Measurements from ENCODE around the gene PKDREJ. TPM values are rescaled to one million over a fixed set of nuclear protein-coding genes. Genes with fewer than 3 reads are reported as not detected.

The PKDREJ gene
- total RNA-seq, 1 experiment from 2014 or later: not detected

DNA sequence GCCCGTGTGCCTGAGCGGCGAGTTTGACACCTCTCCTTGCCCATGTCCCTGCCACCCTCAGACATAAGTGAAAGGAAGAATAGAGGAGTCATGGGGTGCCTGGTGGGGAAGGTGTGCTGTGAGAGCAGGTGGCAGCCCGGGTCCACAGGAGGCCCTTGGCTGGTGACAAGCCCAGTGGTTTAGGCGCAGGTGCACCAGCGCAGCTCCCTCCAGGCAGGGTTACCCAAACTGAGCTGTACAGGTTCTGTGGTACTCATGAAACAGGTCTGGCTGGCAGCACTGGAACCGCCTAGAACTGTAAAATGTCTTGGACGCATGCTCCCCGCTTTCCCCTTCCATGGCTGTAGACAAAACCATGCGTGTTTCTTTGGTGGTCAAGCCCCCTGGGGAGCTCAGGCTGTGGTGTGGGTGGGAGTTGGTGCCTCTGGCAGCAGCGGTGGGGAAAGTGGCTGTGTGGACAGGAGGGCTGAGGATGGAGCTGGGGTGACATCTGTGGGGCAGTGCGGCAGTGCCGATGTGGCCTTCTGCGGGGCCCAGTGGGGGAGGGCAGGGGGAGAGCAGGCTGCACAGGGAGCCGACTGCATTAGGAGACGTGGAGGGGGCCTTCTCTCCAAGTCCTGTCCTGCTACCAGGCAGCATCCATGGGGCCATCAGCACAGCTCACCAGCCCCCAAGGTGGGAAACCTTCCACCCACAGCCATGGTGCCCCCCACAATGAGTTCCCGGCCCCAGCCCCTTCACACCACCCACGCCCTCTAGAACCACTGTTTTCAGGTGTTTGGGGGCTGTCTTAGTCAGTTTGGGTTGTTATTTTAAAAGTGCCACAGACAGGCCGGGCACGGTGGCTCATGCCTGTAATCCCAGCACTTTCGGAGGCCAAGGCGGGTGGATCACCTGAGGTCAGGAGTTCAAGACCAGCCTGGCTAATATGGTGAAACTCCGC, 28.0 kb upstream of the PKDREJ start:
- H2AFZ ChIP-seq: no peak overlapping the region
- H3K79me2 ChIP-seq (ENCODE audit: low read depth): no peaks in the 10 kb centered on the region
- H3K36me3 ChIP-seq (ENCODE audit: low read depth): no peaks in the 10 kb centered on the region
- BruUV-seq (replicated peaks): no TSS peak
- H3K27me3 ChIP-seq (ENCODE audit: insufficient read depth, low read depth): no peaks in the 10 kb centered on the region
- POLR2A ChIA-PET (ENCODE audit: unreplicated experiment): no interaction called here
- peaks cover 4% of the 10 kb centered on the region for H3F3A ChIP-seq (ENCODE audit: insufficient read depth, low read depth)
- H3K4me2 ChIP-seq: no peak overlapping the region
- no peaks in the 10 kb centered on the region for H3K9me3 ChIP-seq (ENCODE audit: insufficient read depth, low read depth)
- H3K4me3 ChIP-seq: no peak overlapping the region
- no peaks in the 10 kb centered on the region for H3K9me2 ChIP-seq (ENCODE audit: insufficient read depth)
- intact Hi-C loops (cut with micrococcal nuclease; ENCODE audit: unreplicated experiment): no loop called here
- H3K27ac ChIP-seq: no peak overlapping the region
- TF ChIP-seq, protein P1, sequence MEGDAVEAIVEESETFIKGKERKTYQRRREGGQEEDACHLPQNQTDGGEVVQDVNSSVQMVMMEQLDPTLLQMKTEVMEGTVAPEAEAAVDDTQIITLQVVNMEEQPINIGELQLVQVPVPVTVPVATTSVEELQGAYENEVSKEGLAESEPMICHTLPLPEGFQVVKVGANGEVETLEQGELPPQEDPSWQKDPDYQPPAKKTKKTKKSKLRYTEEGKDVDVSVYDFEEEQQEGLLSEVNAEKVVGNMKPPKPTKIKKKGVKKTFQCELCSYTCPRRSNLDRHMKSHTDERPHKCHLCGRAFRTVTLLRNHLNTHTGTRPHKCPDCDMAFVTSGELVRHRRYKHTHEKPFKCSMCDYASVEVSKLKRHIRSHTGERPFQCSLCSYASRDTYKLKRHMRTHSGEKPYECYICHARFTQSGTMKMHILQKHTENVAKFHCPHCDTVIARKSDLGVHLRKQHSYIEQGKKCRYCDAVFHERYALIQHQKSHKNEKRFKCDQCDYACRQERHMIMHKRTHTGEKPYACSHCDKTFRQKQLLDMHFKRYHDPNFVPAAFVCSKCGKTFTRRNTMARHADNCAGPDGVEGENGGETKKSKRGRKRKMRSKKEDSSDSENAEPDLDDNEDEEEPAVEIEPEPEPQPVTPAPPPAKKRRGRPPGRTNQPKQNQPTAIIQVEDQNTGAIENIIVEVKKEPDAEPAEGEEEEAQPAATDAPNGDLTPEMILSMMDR (conservative IDR thresholded peaks at IDR 0.05): no peak
- TF ChIP-seq EZH2 (IDR thresholded peaks at IDR 0.05; ENCODE audit: low read depth): no peak
- peaks cover 7% of the 10 kb centered on the region; the same call in 1 of the 2 replicates for H3K4me1 ChIP-seq (replicated peaks; ENCODE audit: insufficient read depth)
- no peaks in the 10 kb centered on the region for H4K20me1 ChIP-seq (ENCODE audit: insufficient read depth)
- peak in 1 of 2 experiments; percentile 13 for DNase-seq
- CTCF ChIA-PET: no interaction called here

DNA sequence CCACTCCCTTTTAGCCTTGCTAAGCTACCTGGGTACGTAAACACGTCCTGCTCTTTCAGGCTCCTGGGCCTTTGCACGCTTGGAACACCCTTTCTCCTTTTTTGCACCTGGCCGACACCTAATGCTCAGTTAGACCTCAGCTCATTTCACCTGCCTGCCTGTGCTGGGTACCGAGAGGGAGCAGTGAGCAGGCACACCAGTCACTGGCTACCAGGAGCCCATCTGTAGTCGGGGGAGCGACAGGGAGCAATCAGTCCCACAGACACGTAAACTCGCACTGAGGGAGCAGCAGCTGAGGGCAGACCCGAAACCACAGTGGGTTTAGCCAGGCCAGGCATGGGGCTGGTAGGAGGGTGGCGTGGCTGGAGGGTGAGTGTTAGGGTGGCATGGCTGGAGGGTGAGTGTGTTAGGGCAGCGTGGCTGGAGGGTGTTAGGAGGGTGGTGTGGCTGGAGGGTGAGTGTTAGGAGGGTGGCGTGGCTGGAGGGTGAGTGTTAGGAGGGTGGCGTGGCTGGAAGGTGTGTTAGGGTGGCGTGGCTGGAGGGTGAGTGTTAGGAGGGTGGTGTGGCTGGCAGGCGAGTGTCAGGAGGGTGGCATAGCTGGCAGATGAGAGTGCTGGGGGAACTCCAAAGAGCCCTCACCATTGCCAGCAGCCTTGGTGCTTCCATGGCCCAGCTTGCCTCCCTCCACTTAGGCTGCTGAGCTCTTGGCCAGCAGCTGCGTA, 27.1 kb upstream of the PKDREJ start:
- Histone ChIP-seq H3K27me3 (ENCODE audit: insufficient read depth, low read depth) (no peaks in the 10 kb centered on the region), H3K79me2 (ENCODE audit: low read depth) (no peaks in the 10 kb centered on the region), H3K9me3 (ENCODE audit: insufficient read depth, low read depth) (no peaks in the 10 kb centered on the region), H3K4me2 (no peak overlapping the region), H3K36me3 (ENCODE audit: low read depth) (no peaks in the 10 kb centered on the region), H3K4me3 (no peak overlapping the region), H4K20me1 (ENCODE audit: insufficient read depth) (no peaks in the 10 kb centered on the region), H2AFZ (no peak overlapping the region), H3K4me1 (replicated peaks; ENCODE audit: insufficient read depth) (no peaks in the 10 kb centered on the region), H3K27ac (no peak overlapping the region), H3F3A (ENCODE audit: insufficient read depth, low read depth) (peaks cover 4% of the 10 kb centered on the region), H3K9me2 (ENCODE audit: insufficient read depth) (no peaks in the 10 kb centered on the region)
- intact Hi-C loops (cut with micrococcal nuclease; ENCODE audit: unreplicated experiment): no loop called here
- no peak for TF ChIP-seq EZH2 (IDR thresholded peaks at IDR 0.05; ENCODE audit: low read depth)
- TF ChIP-seq, protein P1 (conservative IDR thresholded peaks at IDR 0.05): no peak
- no peak for DNase-seq
- ChIA-PET POLR2A (ENCODE audit: unreplicated experiment) (interaction anchor here (0.6 kb wide), 1 partner anchor 139 kb away, joined by 19 read pairs; no protein-coding TSS in a partner anchor), CTCF (no interaction called here)
- no TSS peak for BruUV-seq (replicated peaks)

GRCh38 chr22:46289244-46289891, 26.2 kb upstream of the PKDREJ start:
- intact Hi-C loops (cut with micrococcal nuclease; ENCODE audit: unreplicated experiment): no loop called here
- H3K36me3 ChIP-seq (ENCODE audit: low read depth): 0 out of 2 replicates have a peak, but pooled peaks cover 2% of the 10 kb centered on the region

More at GRCh38 chr22:46289244-46289891, 26.2 kb upstream of the PKDREJ start:
- Histone ChIP-seq H3F3A (ENCODE audit: insufficient read depth, low read depth) (no peaks in the 10 kb centered on the region; the same call in 1 of the 2 replicates), H3K4me3 (no peak overlapping the region), H3K4me1 (replicated peaks; ENCODE audit: insufficient read depth) (no peaks in the 10 kb centered on the region), H3K4me2 (no peak overlapping the region), H3K9me3 (ENCODE audit: insufficient read depth, low read depth) (no peaks in the 10 kb centered on the region), H3K27me3 (ENCODE audit: insufficient read depth, low read depth) (no peaks in the 10 kb centered on the region), H3K27ac (no peak overlapping the region), H3K79me2 (ENCODE audit: low read depth) (no peaks in the 10 kb centered on the region), H2AFZ (no peak overlapping the region), H3K9me2 (ENCODE audit: insufficient read depth) (no peaks in the 10 kb centered on the region), H4K20me1 (ENCODE audit: insufficient read depth) (no peaks in the 10 kb centered on the region)
- POLR2A ChIA-PET (ENCODE audit: unreplicated experiment): no interaction called here
- no peak for TF ChIP-seq EZH2 (IDR thresholded peaks at IDR 0.05; ENCODE audit: low read depth)
- TF ChIP-seq, protein P1 (conservative IDR thresholded peaks at IDR 0.05): no peak
- CTCF ChIA-PET: no interaction called here
- BruUV-seq (replicated peaks): no TSS peak
- DNase-seq: no peak
